HG02588 (cell line): ENCODE data around the gene NFIA.

Source experiments
- ATAC-seq: cut with Tn5 transposase; IDR thresholded peaks from one replicate; pipeline ENCODE4 v1.9.1; 2021; ENCODE audit warnings: mild to moderate bottlenecking, moderate library complexity; ENCODE audit not compliant: unreplicated experiment

NFIA gene

GRCh38 chr1:61098906-61099437, 16.6 kb downstream of the NFIA start:
- no peak for ATAC-seq

- no peak for ATAC-seq
Observed at GRCh38 chr1:61100578-61100977, 18.2 kb downstream of the NFIA start.

- ATAC-seq = no peak
Observed at GRCh38 chr1:61101536-61101935, 19.2 kb downstream of the NFIA start.

GRCh38 chr1:61102041-61102440, 19.7 kb downstream of the NFIA start:
- ATAC-seq = no peak

GRCh38 chr1:61102621-61103020, 20.3 kb downstream of the NFIA start:
- ATAC-seq = no peak

GRCh38 chr1:61104220-61104671, 21.9 kb downstream of the NFIA start:
- no peak for ATAC-seq

- ATAC-seq = no peak
Observed at GRCh38 chr1:61107638-61108037, 25.3 kb downstream of the NFIA start.

GRCh38 chr1:61109158-61109557, 26.8 kb downstream of the NFIA start:
- no peak for ATAC-seq

GRCh38 chr1:61109910-61110309, 27.5 kb downstream of the NFIA start:
- no peak for ATAC-seq

GRCh38 chr1:61110554-61110953, 28.2 kb downstream of the NFIA start:
- no peak for ATAC-seq

GRCh38 chr1:61111084-61112004, 29.0 kb downstream of the NFIA start:
- no peak for ATAC-seq

- no peak for ATAC-seq
Observed at GRCh38 chr1:61114178-61114870, 32.0 kb downstream of the NFIA start.

GRCh38 chr1:61115436-61115835, 33.1 kb downstream of the NFIA start:
- no peak for ATAC-seq

GRCh38 chr1:61116421-61116820, 34.1 kb downstream of the NFIA start:
- ATAC-seq = no peak

- ATAC-seq = no peak
Observed at GRCh38 chr1:61117283-61117682, 34.9 kb downstream of the NFIA start.

GRCh38 chr1:61119085-61119484, 36.7 kb downstream of the NFIA start:
- ATAC-seq = no peak

- no peak for ATAC-seq
Observed at GRCh38 chr1:61120246-61120840, 38.0 kb downstream of the NFIA start.

- ATAC-seq = no peak
Observed at GRCh38 chr1:61120998-61121397, 38.6 kb downstream of the NFIA start.

GRCh38 chr1:61121631-61122030, 39.3 kb downstream of the NFIA start:
- ATAC-seq = no peak

- ATAC-seq = no peak
Observed at GRCh38 chr1:61122389-61122788, 40.0 kb downstream of the NFIA start.

- no peak for ATAC-seq
Observed at GRCh38 chr1:61123326-61123725, 41.0 kb downstream of the NFIA start.
